ENCODE results near the gene TEX19. TPM values are rescaled to one million over a fixed set of nuclear protein-coding genes. Genes with fewer than 3 reads are reported as not detected.

The TEX19 gene
- total and polyA plus RNA-seq, 4 donors, result 0.03 TPM; not detected in 3

GRCh38 chr17:82412535-82413520 is 53.8 kb downstream of the TEX19 start:
- WGBS, 2 donors, result 89 to 91% methylated on average over 29 of the region's 29 CpGs
- Histone ChIP-seq H3K36me3 (ENCODE audit: control insufficient read depth in 4 of 4, insufficient read depth in 4 of 4, low read length in 4 of 4) (peaks cover 0 to 16% (median 0%) of the 10 kb centered on the region in 4 donors), H3K9me3 (ENCODE audit: control insufficient read depth in 4 of 4, insufficient read depth in 3 of 4, low read length in 3 of 4) (no peaks in the 10 kb centered on the region), H3K27ac (ENCODE audit: low read depth in 1 of 2, low read length in 1 of 2) (no peak overlapping the region), H3K9ac (ENCODE audit: insufficient read depth in 1 of 2, low read length in 2 of 2) (no peak overlapping the region), H3K4me1 (ENCODE audit: control insufficient read depth in 5 of 5, insufficient read depth in 5 of 5, low read length in 5 of 5) (peaks cover 0 to 7% (median 3%) of the 10 kb centered on the region in 5 donors), H3K4me3 (no peak overlapping the region), H3K27me3 (ENCODE audit: control insufficient read depth in 3 of 3, insufficient read depth in 3 of 3, low read length in 2 of 3) (no peaks in the 10 kb centered on the region)
- no peak for ATAC-seq (ENCODE audit: insufficient read depth, low FRiP score)
- no peak for DNase-seq
- no peak for TF ChIP-seq CTCF (IDR thresholded peaks at IDR 0.05; ENCODE audit: control extremely low read depth, extremely low read depth)

Other genes starting within 250 kb of the TEX19 start
- gene CCDC57, start 146.4 kb upstream of the TEX19 start, total RNA-seq, result 10 to 100 TPM; 33.2 to 89.4 TPM
- gene CCDC57, start 146.4 kb upstream of the TEX19 start, polyA plus RNA-seq, result 100 to 1,000 TPM in 1 of 2 donors, 10 to 100 TPM in 1; 60.4 to 128 TPM
- gene SLC16A3, start 130.2 kb upstream of the TEX19 start, total RNA-seq, result 100 to 1,000 TPM in 1 of 2 donors, 10 to 100 TPM in 1; 31.0 to 154 TPM
- gene SLC16A3, start 130.2 kb upstream of the TEX19 start, polyA plus RNA-seq, result 100 to 1,000 TPM in 1 of 2 donors, 10 to 100 TPM in 1; 33.2 to 309 TPM
- gene CSNK1D, start 85.5 kb upstream of the TEX19 start, total RNA-seq, result 100 to 1,000 TPM in 1 of 2 donors, 10 to 100 TPM in 1; 72.7 to 160 TPM
- 100 to 1,000 TPM; 110 to 137 TPM for gene CSNK1D, start 85.5 kb upstream of the TEX19 start, polyA plus RNA-seq
- 1 to 10 TPM; 2.3 to 7.0 TPM for gene CD7, start 41.6 kb upstream of the TEX19 start, total RNA-seq
- gene CD7, start 41.6 kb upstream of the TEX19 start, polyA plus RNA-seq, result 10 to 100 TPM in 1 of 2 donors, 1 to 10 TPM in 1; 5.3 to 10.7 TPM
- 10 to 100 TPM; 14.7 to 38.0 TPM for gene SECTM1, start 25.5 kb upstream of the TEX19 start, total RNA-seq
- 10 to 100 TPM; 12.5 to 68.6 TPM for gene SECTM1, start 25.5 kb upstream of the TEX19 start, polyA plus RNA-seq
- gene UTS2R, start 12.5 kb downstream of the TEX19 start, total RNA-seq, result under 1 TPM in 1 of 2 donors, not detected in 1; 0.17 TPM
- not detected for gene UTS2R, start 12.5 kb downstream of the TEX19 start, polyA plus RNA-seq
- gene HEXD, start 59.1 kb downstream of the TEX19 start, total RNA-seq, result 10 to 100 TPM; 36.9 to 37.8 TPM
- gene HEXD, start 59.1 kb downstream of the TEX19 start, polyA plus RNA-seq, result 10 to 100 TPM; 28.4 to 57.3 TPM
- gene OGFOD3, start 59.3 kb downstream of the TEX19 start, total RNA-seq, result 10 to 100 TPM; 20.6 to 41.6 TPM
- gene OGFOD3, start 59.3 kb downstream of the TEX19 start, polyA plus RNA-seq, result 10 to 100 TPM; 28.2 to 31.4 TPM
- 100 to 1,000 TPM in 1 of 2 donors, 10 to 100 TPM in 1; 76.4 to 108 TPM for gene CYBC1, start 91.5 kb downstream of the TEX19 start, total RNA-seq
- 100 to 1,000 TPM in 1 of 2 donors, 10 to 100 TPM in 1; 37.4 to 144 TPM for gene CYBC1, start 91.5 kb downstream of the TEX19 start, polyA plus RNA-seq
- 10 to 100 TPM; 57.7 to 60.1 TPM for gene NARF, start 99.5 kb downstream of the TEX19 start, total RNA-seq
- 10 to 100 TPM; 54.7 to 59.8 TPM for gene NARF, start 99.5 kb downstream of the TEX19 start, polyA plus RNA-seq
- 10 to 100 TPM; 40.4 to 59.8 TPM for gene FOXK2, start 160.5 kb downstream of the TEX19 start, total RNA-seq
- 10 to 100 TPM; 23.4 to 26.4 TPM for gene FOXK2, start 160.5 kb downstream of the TEX19 start, polyA plus RNA-seq

All from lung (tissue), 12 donors.